Measurements from ENCODE around the gene TP73. TPM values are rescaled to one million over a fixed set of nuclear protein-coding genes. Genes with fewer than 3 reads are reported as not detected.

TP73 gene
- total RNA-seq, 2 donors from 2014 or later: 0.26 to 13.5 TPM

- 88 to 89% methylated on average over 7 of the region's 7 CpGs for WGBS, 2 donors
- Histone ChIP-seq H3K27me3 (peaks cover 0 to 7% of the 10 kb centered on the region in 2 donors), H3K4me3 (no peak overlapping the region), H3K9me3 (peaks cover 0 to 5% (median 0%) of the 10 kb centered on the region in 3 donors), H3K27ac (no peak overlapping the region), H3K36me3 (replicated peaks in 1 of 2; ENCODE audit: insufficient read depth in 1 of 2, low read depth in 2 of 2) (no peaks in the 10 kb centered on the region), H3K4me1 (peaks cover 3% of the 10 kb centered on the region)
- intact Hi-C loops (cut with DNase I): no loop called here
- DNase-seq: no peak
- no peak for ATAC-seq
- TF ChIP-seq CTCF (IDR thresholded peaks at IDR 0.05): no peak
- TF ChIP-seq POLR2A (IDR thresholded peaks at IDR 0.05): no peak
Measured at GRCh38 chr1:3604997-3605823, 47.1 kb upstream of the TP73 start.

- no peak overlapping the region for H3K27ac ChIP-seq
- TF ChIP-seq CTCF (IDR thresholded peaks at IDR 0.05): no peak
- no peak for TF ChIP-seq POLR2A (IDR thresholded peaks at IDR 0.05)
- peaks cover 0 to 11% of the 10 kb centered on the region in 2 donors for H3K27me3 ChIP-seq
- intact Hi-C loops (cut with DNase I): no loop called here
- 70 to 75% methylated on average over 23 of the region's 23 CpGs for WGBS, 2 donors
- H3K4me3 ChIP-seq: no peak overlapping the region
- H3K9me3 ChIP-seq: peaks cover 0 to 5% (median 0%) of the 10 kb centered on the region in 3 donors
- H3K4me1 ChIP-seq: peaks cover 19% of the 10 kb centered on the region
- no peak for DNase-seq
- no peaks in the 10 kb centered on the region for H3K36me3 ChIP-seq (replicated peaks in 1 of 2; ENCODE audit: insufficient read depth in 1 of 2, low read depth in 2 of 2)
- no peak for ATAC-seq
Measured at GRCh38 chr1:3606779-3607702, 45.3 kb upstream of the TP73 start.

- WGBS, 2 donors: 79 to 81% methylated on average over 14 to 17 of the region's 18 CpGs
- intact Hi-C loops (cut with DNase I): no loop called here
- TF ChIP-seq CTCF (IDR thresholded peaks at IDR 0.05): no peak
- TF ChIP-seq POLR2A (IDR thresholded peaks at IDR 0.05): no peak
- DNase-seq (no peak), ATAC-seq (no peak)
- Histone ChIP-seq H3K4me3 (no peak overlapping the region), H3K27ac (no peak overlapping the region), H3K27me3 (peaks cover 0 to 11% of the 10 kb centered on the region in 2 donors), H3K9me3 (peaks cover 0 to 5% (median 0%) of the 10 kb centered on the region in 3 donors), H3K4me1 (peaks cover 19% of the 10 kb centered on the region), H3K36me3 (replicated peaks in 1 of 2; ENCODE audit: insufficient read depth in 1 of 2, low read depth in 2 of 2) (no peaks in the 10 kb centered on the region)
Measured at GRCh38 chr1:3607703-3608065, 44.6 kb upstream of the TP73 start.

GRCh38 chr1:3608154-3608553, 44.2 kb upstream of the TP73 start:
- Histone ChIP-seq H3K4me1 (peaks cover 19% of the 10 kb centered on the region), H3K4me3 (no peak overlapping the region), H3K9me3 (peaks cover 0 to 5% (median 0%) of the 10 kb centered on the region in 3 donors), H3K27me3 (peaks cover 0 to 11% of the 10 kb centered on the region in 2 donors), H3K36me3 (replicated peaks in 1 of 2; ENCODE audit: insufficient read depth in 1 of 2, low read depth in 2 of 2) (no peaks in the 10 kb centered on the region), H3K27ac (no peak overlapping the region)
- DNase-seq: no peak
- intact Hi-C loops (cut with DNase I): no loop called here
- 84% methylated on average over 7 of the region's 7 CpGs; no CpG with 5 or more reads in 1 of the 2 donors for WGBS, 2 donors
- no peak for ATAC-seq
- TF ChIP-seq CTCF (IDR thresholded peaks at IDR 0.05) (no peak), POLR2A (IDR thresholded peaks at IDR 0.05) (no peak)
